GM23338 (cell line): ENCODE measurements around the gene PLA2G1B. TPM values are rescaled to one million over a fixed set of nuclear protein-coding genes. Genes with fewer than 3 reads are reported as not detected.

Experiments used
- ATAC-seq: fragments of 200-7000 bp; cut with Tn5 transposase; 3 replicates; pipeline ENCODE4 v1.9.1; 2020
- DNase-seq: peaks from one replicate; pipeline ENCODE4 v3.0.0-alpha.2; 2015; ENCODE audit warnings: low spot score
- H2AFZ ChIP-seq: fragments of 200-600 bp; sonication (generic); 2 replicates; pipeline ENCODE4 v1.8.0; 2016; ENCODE audit warnings: antibody characterized with exemption, mild to moderate bottlenecking, moderate library complexity
- H3F3A ChIP-seq: fragments of 200-600 bp; sonication (generic); replicated peaks from 2 replicates; pipeline ENCODE4 v1.8.0; 2017; ENCODE audit warnings: antibody characterized with exemption, mixed run types, low read depth
- H3K27ac ChIP-seq: fragments of 200-600 bp; sonication (generic); 2 replicates; pipeline ENCODE4 v1.6.1; 2016; ENCODE audit warnings: low read depth
- H3K27me3 ChIP-seq: fragments of 200-600 bp; sonication (generic); 2 replicates; pipeline ENCODE4 v1.8.0; 2016; ENCODE audit warnings: mild to moderate bottlenecking, mixed run types, moderate library complexity; ENCODE audit not compliant: insufficient read depth
- H3K36me3 ChIP-seq: fragments of 200-600 bp; sonication (generic); 2 replicates; pipeline ENCODE4 v1.8.0; 2016; ENCODE audit warnings: mild to moderate bottlenecking; ENCODE audit not compliant: insufficient read depth
- H3K4me1 ChIP-seq: fragments of 200-600 bp; sonication (generic); 2 replicates; pipeline ENCODE4 v1.8.0; 2016; ENCODE audit warnings: mild to moderate bottlenecking, moderate library complexity; ENCODE audit not compliant: insufficient read depth
- H3K4me2 ChIP-seq: fragments of 200-600 bp; sonication (generic); 2 replicates; pipeline ENCODE4 v1.7.1; 2017; ENCODE audit warnings: mixed run types
- H3K4me3 ChIP-seq: fragments of 200-600 bp; sonication (generic); 2 replicates; pipeline ENCODE4 v1.6.1; 2016; ENCODE audit warnings: mixed run types
- H3K79me2 ChIP-seq: fragments of 200-600 bp; sonication (generic); replicated peaks from 2 replicates; pipeline ENCODE4 v1.8.0; 2017; ENCODE audit warnings: mild to moderate bottlenecking; ENCODE audit not compliant: insufficient read depth
- H3K9me2 ChIP-seq: fragments of 200-600 bp; sonication (generic); 2 replicates; pipeline ENCODE4 v1.8.0; 2017; ENCODE audit not compliant: insufficient read depth
- H4K20me1 ChIP-seq: fragments of 200-600 bp; sonication (generic); replicated peaks from 2 replicates; pipeline ENCODE4 v1.8.0; 2017; ENCODE audit warnings: mild to moderate bottlenecking; ENCODE audit not compliant: insufficient read depth
- H3K27ac Mint-ChIP-seq: 2 replicates; pipeline ENCODE4 v1.8.0; 2020; ENCODE audit warnings: inconsistent platforms, mild to moderate bottlenecking, moderate library complexity, mixed read lengths
- H3K27me3 Mint-ChIP-seq: 3 replicates; pipeline ENCODE4 v1.8.0; 2022; ENCODE audit warnings: low read depth, mild to moderate bottlenecking, moderate library complexity, mixed read lengths, inconsistent platforms; ENCODE audit not compliant: insufficient read depth, poor library complexity
- H3K36me3 Mint-ChIP-seq: 3 replicates; pipeline ENCODE4 v1.8.0; 2021; ENCODE audit warnings: low read depth, mild to moderate bottlenecking, inconsistent platforms, moderate library complexity, mixed read lengths
- H3K4me1 Mint-ChIP-seq: 3 replicates; pipeline ENCODE4 v1.8.0; 2020; ENCODE audit warnings: mild to moderate bottlenecking, inconsistent platforms, mixed read lengths
- H3K4me3 Mint-ChIP-seq: 3 replicates; pipeline ENCODE4 v1.8.0; 2021; ENCODE audit warnings: moderate library complexity, mild to moderate bottlenecking, inconsistent platforms, mixed read lengths
- H3K9me3 Mint-ChIP-seq: 3 replicates; pipeline ENCODE4 v1.8.0; 2020; ENCODE audit warnings: moderate library complexity, mild to moderate bottlenecking, inconsistent platforms, mixed read lengths
- CREB1 ChIP-seq: fragments of 250-450 bp; sonication (Bioruptor Pico); IDR thresholded peaks from 2 replicates; pipeline ENCODE4 v1.5.0; 2020; ENCODE audit warnings: low read depth, mild to moderate bottlenecking, moderate library complexity
- EZH2 ChIP-seq: fragments of 200-600 bp; sonication (generic); IDR thresholded peaks from one replicate; pipeline ENCODE4 v1.8.0; 2017; ENCODE audit warnings: antibody characterized with exemption, mild to moderate bottlenecking, low read depth; ENCODE audit not compliant: unreplicated experiment
- EZH2phosphoT487 ChIP-seq: fragments of 200-600 bp; sonication (generic); IDR thresholded peaks from one replicate; pipeline ENCODE4 v1.8.1; 2018; ENCODE audit warnings: antibody characterized with exemption; ENCODE audit not compliant: unreplicated experiment
- JUNB ChIP-seq: IDR thresholded peaks from one replicate; pipeline ENCODE4 v1.6.1; 2016; ENCODE audit warnings: antibody characterized with exemption; ENCODE audit not compliant: unreplicated experiment
- NANOG ChIP-seq: IDR thresholded peaks from 2 replicates; pipeline ENCODE4 v1.6.1; 2016; ENCODE audit warnings: antibody characterized with exemption, borderline replicate concordance
- POLR2AphosphoS5 ChIP-seq: IDR thresholded peaks from 2 replicates; pipeline ENCODE4 v1.6.1; 2016; ENCODE audit warnings: antibody characterized with exemption, low read depth
- STAT1 ChIP-seq: IDR thresholded peaks from one replicate; pipeline ENCODE4 v1.6.1; 2016; ENCODE audit warnings: antibody characterized with exemption; ENCODE audit not compliant: unreplicated experiment
- ZNF114 ChIP-seq: fragments of 250-450 bp; sonication (Bioruptor Pico); IDR thresholded peaks from 2 replicates; pipeline ENCODE4 v1.5.0; 2020; ENCODE audit warnings: mild to moderate bottlenecking, moderate library complexity
- ZNF331 ChIP-seq: fragments of 250-450 bp; sonication (Bioruptor Pico); IDR thresholded peaks from 2 replicates; pipeline ENCODE4 v1.5.0; 2020; ENCODE audit warnings: low read depth, mild to moderate bottlenecking, moderate library complexity
- ZNF462 ChIP-seq: fragments of 250-450 bp; sonication (Bioruptor Pico); IDR thresholded peaks from 2 replicates; pipeline ENCODE4 v1.5.0; 2020; ENCODE audit warnings: mild to moderate bottlenecking, moderate library complexity
- polyA plus RNA-seq: library from polyadenylated mRNA; unstranded; fragments of >200 nt; fragmentation: Nextera tagmentation; extraction: Ambion mirVana; gene quantifications from 2 replicates; pipeline ENCODE4 v1.2.1, GENCODE V29; 2016
- total RNA-seq: library from RNA; depleted of rRNA; stranded (reverse); fragments of >200 nt; shearing (Covaris generic); gene quantifications from 2 replicates; pipeline ENCODE4 v1.2.3, GENCODE V29; 2014
- TF ChIP-seq, protein P1 (sequence below): IDR thresholded peaks from 2 replicates; pipeline ENCODE4 v1.6.1; 2016; ENCODE audit warnings: antibody characterized with exemption
- TF ChIP-seq, protein P2 (sequence below), 2 experiments: fragments of 200-600 bp in 1 of 2; sonication (generic) in 1 of 2; conservative IDR thresholded peaks; 2 replicates each; pipeline versions ENCODE4 v1.5.1 to v1.6.1; 2016 to 2017; ENCODE audit warnings: antibody characterized with exemption in 2 of 2, low read depth in 2 of 2, mild to moderate bottlenecking in 2 of 2, moderate library complexity in 1 of 2

The PLA2G1B gene
- total and polyA plus RNA-seq, 2 experiments from 2014 or later: not detected

GRCh38 chr12:120331390-120331789 is 3.8 kb upstream of the PLA2G1B start:
- H3K27me3 ChIP-seq: no peaks in the 10 kb centered on the region
- H3F3A ChIP-seq: no peaks in the 10 kb centered on the region
- no peaks in the 10 kb centered on the region for H3K4me1 ChIP-seq
- ATAC-seq (no peak), DNase-seq (no peak)
- TF ChIP-seq CREB1 (no peak), ZNF114 (CRISPR knock-in tag) (no peak), ZNF462 (CRISPR knock-in tag) (no peak), ZNF331 (no peak), NANOG (no peak), EZH2phosphoT487 (no peak), EZH2 (no peak), JUNB (no peak), POLR2AphosphoS5 (no peak), STAT1 (no peak)
- TF ChIP-seq, protein P1, sequence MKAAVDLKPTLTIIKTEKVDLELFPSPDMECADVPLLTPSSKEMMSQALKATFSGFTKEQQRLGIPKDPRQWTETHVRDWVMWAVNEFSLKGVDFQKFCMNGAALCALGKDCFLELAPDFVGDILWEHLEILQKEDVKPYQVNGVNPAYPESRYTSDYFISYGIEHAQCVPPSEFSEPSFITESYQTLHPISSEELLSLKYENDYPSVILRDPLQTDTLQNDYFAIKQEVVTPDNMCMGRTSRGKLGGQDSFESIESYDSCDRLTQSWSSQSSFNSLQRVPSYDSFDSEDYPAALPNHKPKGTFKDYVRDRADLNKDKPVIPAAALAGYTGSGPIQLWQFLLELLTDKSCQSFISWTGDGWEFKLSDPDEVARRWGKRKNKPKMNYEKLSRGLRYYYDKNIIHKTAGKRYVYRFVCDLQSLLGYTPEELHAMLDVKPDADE: no peak
- TF ChIP-seq, protein P2, sequence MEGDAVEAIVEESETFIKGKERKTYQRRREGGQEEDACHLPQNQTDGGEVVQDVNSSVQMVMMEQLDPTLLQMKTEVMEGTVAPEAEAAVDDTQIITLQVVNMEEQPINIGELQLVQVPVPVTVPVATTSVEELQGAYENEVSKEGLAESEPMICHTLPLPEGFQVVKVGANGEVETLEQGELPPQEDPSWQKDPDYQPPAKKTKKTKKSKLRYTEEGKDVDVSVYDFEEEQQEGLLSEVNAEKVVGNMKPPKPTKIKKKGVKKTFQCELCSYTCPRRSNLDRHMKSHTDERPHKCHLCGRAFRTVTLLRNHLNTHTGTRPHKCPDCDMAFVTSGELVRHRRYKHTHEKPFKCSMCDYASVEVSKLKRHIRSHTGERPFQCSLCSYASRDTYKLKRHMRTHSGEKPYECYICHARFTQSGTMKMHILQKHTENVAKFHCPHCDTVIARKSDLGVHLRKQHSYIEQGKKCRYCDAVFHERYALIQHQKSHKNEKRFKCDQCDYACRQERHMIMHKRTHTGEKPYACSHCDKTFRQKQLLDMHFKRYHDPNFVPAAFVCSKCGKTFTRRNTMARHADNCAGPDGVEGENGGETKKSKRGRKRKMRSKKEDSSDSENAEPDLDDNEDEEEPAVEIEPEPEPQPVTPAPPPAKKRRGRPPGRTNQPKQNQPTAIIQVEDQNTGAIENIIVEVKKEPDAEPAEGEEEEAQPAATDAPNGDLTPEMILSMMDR (conservative IDR thresholded peaks at IDR 0.05; ENCODE audit: low read depth in 2 of 2): no peak
- no peak overlapping the region for H2AFZ ChIP-seq
- no peaks in the 10 kb centered on the region for H3K79me2 ChIP-seq
- H3K27ac ChIP-seq: no peak overlapping the region
- H3K4me3 ChIP-seq: no peak overlapping the region
- peaks cover 9% of the 10 kb centered on the region for H3K9me3 Mint-ChIP-seq
- H3K27me3 Mint-ChIP-seq: peaks cover 11% of the 10 kb centered on the region
- no peaks in the 10 kb centered on the region for H4K20me1 ChIP-seq
- H3K36me3 Mint-ChIP-seq: peaks cover 9% of the 10 kb centered on the region; the same call in 2 of the 3 replicates
- no peak overlapping the region for H3K27ac Mint-ChIP-seq
- H3K9me2 ChIP-seq: no peaks in the 10 kb centered on the region
- H3K4me3 Mint-ChIP-seq: no peak overlapping the region
- H3K4me2 ChIP-seq: no peak overlapping the region
- no peaks in the 10 kb centered on the region for H3K36me3 ChIP-seq
- no peaks in the 10 kb centered on the region for H3K4me1 Mint-ChIP-seq
